NB4 (cell line): ENCODE results near the gene ITLN1.
"Not testable (repeated sequence)": the region's sequence is repeated elsewhere in the genome, so short reads cannot be mapped to it uniquely, and the experiment has no call there.

Experiments used
- CTCF ChIP-seq: IDR thresholded peaks from one replicate; pipeline ENCODE4 v1.5.1; 2012; ENCODE audit warnings: low read depth, low read length
- MAX ChIP-seq: IDR thresholded peaks from 2 replicates; pipeline ENCODE4 v1.6.1; 2011; ENCODE audit warnings: low read depth, low read length
- MYC ChIP-seq: IDR thresholded peaks from 2 replicates; pipeline ENCODE4 v1.6.1; 2011; ENCODE audit warnings: low read depth, low read length
- POLR2A ChIP-seq: IDR thresholded peaks from 2 replicates; pipeline ENCODE4 v1.6.1; 2011; ENCODE audit warnings: mild to moderate bottlenecking; ENCODE audit not compliant: insufficient read length; ENCODE audit errors: extremely low read depth

DNA sequence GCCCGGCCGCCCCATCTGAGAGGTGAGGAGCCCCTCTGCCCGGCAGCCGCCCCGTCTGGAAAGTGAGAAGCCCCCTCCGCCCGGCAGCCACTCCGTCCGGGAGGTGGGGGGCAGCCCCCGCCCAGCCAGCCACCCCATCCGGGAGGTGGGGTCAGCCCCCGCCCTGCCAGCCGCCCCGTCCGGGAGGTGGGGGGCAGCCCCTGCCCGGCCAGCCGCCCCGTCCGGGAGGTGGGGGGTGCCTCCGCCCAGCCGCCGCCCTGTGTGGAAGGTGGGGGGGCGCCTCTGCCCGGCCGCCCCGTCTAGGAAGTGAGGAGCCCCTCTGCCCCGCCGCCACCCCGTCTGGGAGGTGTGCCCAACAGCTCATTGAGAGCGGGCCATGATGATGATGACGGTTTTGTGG is 48.3 kb upstream of the ITLN1 start:
- TF ChIP-seq CTCF, POLR2A, MYC, MAX: not testable (repeated sequence)
